GM20431 (cell line): ENCODE data around the gene NOC2L.

Experiments used
- in situ Hi-C: fragments of 300-500 bp; cut with MseI, MboI; formaldehyde crosslinking; loops from one replicate; pipeline ENCODE4 v1.15.0; 2020; ENCODE audit warnings: low sequenced_read_pairs; ENCODE audit not compliant: unreplicated experiment

Gene NOC2L

GRCh38 chr1:965526-966134, 6.6 kb upstream of the NOC2L start:
- in situ Hi-C loops, result no loop called here

DNA sequence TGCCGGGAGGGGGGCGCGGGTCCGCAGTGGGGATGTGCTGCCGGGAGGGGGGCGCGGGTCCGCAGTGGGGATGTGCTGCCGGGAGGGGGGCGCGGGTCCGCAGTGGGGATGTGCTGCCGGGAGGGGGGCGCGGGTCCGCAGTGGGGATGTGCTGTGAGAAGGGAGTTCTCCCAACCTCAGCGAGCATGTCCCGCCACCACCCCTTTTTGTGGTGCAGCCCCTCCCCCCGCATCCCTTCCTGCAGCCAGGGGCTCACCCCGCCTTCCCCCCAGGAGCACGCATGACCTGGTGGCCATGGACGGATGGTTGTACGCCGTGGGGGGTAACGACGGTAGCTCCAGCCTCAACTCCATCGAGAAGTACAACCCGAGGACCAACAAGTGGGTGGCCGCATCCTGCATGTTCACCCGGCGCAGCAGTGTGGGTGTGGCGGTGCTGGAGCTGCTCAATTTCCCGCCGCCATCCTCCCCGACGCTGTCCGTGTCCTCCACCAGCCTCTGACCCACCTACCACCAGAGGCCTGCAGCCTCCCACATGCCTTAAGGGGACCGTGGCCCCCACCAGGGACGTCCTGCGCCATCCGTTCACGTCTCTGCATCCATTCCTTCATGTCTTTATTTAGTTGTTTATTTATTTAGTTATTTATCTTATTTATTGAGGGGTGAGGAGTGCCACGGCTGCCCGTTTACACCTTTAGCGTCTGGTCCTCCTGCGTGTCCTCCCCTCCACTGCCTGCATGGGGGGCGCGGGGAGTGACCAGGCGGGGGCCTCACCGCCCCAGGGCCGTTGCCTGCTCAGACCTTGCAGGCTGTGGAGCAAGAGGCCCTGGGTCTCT, 5.9 kb upstream of the NOC2L start:
- in situ Hi-C loops, result no loop called here

DNA sequence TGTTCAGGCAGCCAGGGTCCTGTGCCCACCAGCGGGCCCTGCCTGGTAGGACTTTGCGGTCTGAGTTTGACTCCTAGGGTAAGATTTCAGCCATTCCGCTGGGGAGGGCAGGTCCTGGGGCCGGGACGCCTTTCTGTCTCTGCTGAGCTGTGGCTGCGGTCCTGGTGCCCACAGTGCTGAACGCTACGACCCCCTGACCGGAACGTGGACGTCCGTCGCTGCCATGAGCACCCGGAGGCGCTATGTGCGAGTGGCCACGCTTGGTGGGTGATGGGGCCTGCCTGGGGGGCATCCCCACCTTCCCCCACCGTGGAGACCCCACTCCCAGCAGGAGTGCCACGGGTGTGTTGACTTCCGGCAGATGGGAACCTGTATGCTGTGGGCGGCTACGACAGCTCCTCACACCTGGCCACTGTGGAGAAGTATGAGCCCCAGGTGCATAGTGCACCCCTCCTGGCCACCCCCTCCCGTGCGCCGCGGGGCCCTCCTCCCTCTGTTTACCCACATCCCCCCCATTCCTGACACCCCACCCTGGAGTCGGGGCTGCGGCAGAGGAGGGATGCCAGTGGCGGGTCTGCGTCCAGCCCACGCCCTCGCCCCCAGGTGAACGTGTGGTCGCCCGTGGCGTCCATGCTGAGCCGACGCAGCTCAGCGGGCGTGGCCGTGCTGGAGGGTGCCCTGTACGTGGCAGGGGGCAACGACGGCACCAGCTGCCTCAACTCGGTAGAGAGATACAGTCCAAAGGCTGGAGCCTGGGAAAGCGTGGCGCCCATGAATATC, 4.9 kb upstream of the NOC2L start:
- in situ Hi-C loops, result no loop called here

DNA sequence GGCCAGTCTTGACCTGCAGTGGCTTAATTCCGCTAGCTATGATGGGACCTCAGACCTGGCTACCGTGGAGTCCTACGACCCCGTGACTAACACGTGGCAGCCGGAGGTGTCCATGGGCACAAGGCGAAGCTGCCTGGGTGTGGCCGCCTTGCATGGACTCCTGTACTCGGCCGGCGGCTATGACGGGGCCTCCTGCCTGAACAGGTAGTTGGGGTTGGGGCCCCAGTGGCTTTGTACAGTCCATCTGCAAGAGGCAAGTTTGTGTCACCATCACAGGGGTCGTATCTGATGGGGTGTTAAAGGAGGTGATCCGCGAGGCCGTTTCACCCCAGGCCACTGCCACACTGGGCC, 4.2 kb upstream of the NOC2L start:
- in situ Hi-C loops, result no loop called here

DNA sequence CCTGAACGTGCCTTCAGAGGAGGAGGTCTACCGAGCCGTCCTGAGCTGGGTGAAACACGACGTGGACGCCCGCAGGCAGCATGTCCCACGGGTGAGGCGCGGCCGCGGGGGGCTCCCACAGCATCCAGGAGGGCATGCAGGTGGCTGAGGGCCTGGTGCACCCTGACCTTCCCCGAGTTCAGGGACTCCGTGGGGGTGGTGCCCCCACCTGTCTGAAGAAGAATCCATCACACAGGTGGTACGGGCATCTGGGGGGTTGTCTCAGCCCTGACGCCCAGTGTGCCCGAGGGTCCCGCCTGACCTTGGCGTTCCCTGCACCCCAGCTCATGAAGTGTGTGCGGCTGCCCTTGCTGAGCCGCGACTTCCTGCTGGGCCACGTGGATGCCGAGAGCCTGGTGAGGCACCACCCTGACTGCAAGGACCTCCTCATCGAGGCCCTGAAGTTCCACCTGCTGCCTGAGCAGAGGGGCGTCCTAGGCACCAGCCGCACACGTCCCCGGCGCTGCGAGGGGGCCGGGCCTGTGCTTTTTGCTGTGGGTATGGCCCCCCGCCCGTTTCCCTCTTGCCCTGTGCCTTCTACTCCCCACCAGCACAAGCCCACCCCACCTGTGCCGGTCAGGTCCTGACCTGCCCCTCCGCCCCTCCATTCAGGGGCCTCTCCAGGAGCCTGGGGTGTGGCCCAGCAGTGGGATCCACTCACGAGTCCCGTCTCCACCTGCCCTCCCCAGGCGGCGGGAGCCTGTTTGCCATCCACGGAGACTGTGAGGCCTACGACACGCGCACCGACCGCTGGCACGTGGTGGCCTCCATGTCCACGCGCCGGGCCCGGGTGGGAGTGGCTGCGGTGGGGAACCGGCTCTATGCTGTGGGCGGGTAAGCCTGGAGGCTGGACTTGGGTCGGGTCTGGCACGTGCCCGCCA, 3.6 kb upstream of the NOC2L start:
- in situ Hi-C loops, result no loop called here

DNA sequence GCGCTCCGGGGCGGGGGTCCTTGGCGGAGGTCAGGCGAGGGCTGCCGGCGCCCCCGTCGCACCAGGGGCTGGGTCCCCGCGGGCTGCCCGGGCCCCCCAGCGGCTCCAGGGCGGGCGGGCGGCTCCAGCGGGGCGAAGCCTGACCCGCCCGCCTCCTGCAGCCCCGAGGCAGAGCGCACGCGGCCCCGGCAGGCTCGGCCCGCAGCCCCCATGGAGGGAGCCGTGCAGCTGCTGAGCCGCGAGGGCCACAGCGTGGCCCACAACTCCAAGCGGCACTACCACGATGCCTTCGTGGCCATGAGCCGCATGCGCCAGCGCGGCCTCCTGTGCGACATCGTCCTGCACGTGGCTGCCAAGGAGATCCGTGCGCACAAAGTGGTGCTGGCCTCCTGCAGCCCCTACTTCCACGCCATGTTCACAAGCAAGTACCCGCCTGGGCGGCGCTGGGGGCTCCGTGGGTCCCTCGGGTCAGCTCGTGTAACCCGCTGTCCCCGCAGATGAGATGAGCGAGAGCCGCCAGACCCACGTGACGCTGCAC, 2.1 kb upstream of the NOC2L start:
- in situ Hi-C loops, result no loop called here

- in situ Hi-C loops, result no loop called here
Measured at GRCh38 chr1:960363-961131, 1.5 kb upstream of the NOC2L start, which contains the start of gene KLHL17. TSS of gene KLHL17 (plus strand) at chr1:960584. CDS start at chr1:960694, 110 bp downstream.

DNA sequence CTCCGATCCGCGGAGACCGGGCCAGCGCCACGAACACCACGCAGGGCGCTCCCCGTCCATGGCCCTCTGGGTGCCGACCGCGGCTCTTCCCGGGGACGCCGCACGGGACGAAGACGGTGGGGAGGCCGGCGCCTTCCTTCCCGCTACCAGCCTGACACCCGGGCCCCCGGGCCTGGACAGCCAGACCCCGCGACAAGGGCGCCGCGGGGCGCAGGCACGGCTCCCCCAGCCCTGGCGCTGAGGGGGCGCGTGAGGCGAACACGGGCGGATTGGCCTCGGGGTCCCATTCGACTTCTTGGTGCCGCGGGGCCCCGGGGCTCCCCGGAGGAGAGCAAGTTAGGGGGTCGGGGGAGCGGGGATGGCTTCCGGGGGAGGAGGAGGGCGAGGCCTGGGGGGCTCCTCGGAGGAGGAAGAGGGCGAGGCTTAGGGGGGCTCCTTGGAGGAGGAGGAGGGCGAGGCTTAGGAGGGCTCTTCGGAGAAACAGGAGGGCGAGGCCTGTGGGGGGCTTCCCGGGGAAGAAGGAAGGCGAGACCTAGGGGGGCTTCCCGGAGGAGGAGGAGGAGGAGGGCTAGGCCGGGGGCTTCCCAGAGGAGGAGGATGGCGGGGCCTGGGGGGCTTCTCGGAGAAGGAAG, 791 bp upstream of the NOC2L start:
- in situ Hi-C loops, result no loop called here

- in situ Hi-C loops, result no loop called here
Measured at GRCh38 chr1:956636-957035, 2.4 kb downstream of the NOC2L start.

DNA sequence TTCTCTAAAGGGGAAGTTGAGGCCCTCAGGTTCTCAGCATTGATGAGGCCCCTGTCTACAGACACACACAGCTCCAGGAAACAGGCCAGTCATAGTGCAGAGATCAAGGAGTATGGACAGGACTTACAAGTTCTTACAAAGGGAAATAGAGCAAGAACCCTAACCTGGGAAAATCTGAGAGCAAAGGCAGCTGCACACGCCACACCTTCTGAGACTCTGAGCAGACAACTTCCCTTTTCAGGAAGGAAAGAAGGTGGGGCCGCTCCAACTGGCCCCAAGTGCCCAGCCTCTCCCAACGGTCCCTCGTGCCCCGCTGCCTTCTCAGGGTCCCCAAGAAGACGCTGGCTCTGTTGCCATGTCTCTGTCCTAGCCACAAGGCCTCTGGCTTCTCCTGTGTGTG, 3.6 kb downstream of the NOC2L start:
- in situ Hi-C loops, result no loop called here

DNA sequence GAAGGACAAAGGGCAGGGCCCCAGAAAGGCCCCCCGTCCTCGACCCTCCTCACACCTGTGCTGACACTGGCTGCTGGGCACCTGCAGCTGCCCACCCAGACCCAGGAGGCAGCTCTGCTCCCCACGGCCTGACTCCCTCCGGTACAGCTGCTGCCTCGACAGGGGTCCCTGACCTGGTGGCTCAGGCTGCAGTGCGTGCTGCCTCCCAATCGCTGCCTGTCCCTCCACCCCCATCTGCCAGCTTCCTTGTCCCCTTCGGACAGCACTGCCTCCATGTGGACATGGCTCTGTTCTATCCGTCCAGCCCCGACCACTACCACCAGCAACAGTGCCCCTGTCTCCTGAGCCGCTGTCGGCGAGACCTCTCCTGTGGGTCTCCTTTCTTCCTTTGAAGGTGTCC, 4.1 kb downstream of the NOC2L start:
- in situ Hi-C loops, result no loop called here

DNA sequence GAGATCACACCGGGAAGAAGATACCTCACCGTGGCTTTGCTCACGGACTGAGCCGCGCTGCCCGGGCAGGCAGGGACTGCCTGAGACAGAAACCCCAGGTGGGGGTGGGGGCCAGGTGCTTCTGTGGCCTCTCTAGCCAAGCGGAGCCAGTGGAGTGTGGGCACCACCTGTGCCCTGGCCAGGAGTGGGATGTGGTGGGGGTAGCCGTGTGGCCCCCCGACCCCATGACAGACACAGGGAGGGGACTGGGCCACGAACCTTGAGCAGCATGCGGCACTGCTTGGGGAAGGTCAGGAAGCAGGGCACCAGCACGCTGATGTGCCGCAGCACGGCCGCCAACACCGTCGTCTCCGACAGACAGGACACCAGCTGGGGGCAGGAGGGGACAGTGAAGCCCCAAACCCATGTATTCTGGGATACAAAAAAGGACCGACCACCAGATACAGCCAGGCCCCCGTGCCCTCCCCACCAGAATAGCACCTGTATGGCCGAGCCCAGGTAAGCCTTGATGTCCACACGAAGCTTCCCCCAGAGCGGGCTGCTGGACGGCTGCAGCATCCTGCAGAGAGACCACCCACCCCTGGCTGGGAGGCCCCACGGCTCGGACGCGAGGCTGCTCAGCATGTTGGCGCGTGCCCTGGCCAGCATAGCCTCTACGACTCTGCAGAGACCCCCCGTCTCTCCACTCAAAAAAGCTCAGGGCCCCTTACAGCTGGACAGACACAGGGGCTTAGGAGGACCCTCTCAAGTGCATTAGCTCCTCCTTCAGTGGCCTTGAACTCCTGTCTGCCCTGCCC, 5.3 kb downstream of the NOC2L start:
- in situ Hi-C loops, result no loop called here

GRCh38 chr1:952603-953002, 6.5 kb downstream of the NOC2L start:
- in situ Hi-C loops, result no loop called here

GRCh38 chr1:952201-952600, 6.9 kb downstream of the NOC2L start:
- in situ Hi-C loops, result no loop called here

DNA sequence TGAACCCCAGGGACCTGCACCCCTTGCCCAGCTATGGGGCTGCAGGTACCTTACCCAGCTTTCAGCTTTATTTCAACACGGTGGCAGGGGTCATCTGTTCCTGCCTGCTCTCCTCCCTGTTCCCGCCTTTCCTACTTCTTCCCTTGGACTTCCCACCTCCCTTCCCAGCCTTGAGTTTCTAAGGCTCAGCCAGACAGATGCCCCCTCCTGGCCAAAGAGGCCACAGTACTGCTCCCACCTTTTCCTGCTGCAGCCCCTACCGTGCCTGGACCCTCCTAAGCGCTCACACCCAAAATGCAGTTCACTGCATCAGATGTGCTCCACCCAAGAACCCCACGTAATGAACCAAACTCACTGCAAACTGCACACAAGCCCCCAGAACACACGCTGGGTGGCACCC, 7.7 kb downstream of the NOC2L start:
- in situ Hi-C loops, result no loop called here

DNA sequence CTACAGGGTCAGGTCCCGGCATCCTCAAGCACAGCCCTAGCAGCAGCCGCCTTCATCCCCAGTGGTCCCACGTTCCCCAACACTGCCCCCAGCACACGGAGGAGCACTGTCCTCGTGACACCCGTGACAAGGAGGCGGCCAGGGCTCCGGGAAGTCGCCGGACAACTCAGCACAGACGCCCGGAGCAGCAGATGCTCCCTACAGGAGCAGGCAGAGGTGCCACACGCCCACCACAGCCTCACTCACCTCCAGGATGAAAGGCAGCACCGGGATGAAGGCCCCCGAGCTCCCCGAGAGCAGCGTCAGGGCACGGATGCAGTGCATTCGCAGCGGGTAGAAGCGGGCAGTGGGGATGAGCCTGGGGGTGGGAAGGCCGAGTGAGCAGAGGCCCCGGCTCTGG, 8.2 kb downstream of the NOC2L start:
- in situ Hi-C loops, result no loop called here

GRCh38 chr1:950268-950667, 8.8 kb downstream of the NOC2L start:
- in situ Hi-C loops, result no loop called here

DNA sequence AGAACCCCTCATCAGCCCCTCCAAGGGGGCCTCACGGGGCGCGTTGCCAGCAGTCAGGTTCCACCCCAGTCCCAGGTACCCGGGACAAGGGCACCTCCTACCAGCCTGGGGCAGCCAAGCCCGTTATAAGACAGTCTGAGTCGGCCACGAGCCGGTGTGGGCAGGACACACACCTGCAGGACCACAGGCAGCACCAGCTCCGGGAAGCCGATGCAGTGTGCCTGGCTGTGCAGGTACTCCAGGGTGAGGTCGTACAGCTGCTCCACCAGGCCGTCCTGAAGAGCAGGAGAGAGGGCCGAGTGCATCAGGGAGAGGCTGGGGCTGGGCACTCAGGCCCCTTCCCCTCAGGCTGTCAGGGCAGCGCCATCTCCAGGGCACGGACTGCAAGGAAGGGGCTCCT, 11.1 kb downstream of the NOC2L start:
- in situ Hi-C loops, result no loop called here
